Colonic mucosa (tissue), 4 donors: ENCODE measurements around the gene GTF2H2C. TPM values are rescaled to one million over a fixed set of nuclear protein-coding genes. Genes with fewer than 3 reads are reported as not detected.
"Not testable (repeated sequence)": the region's sequence is repeated elsewhere in the genome, so short reads cannot be mapped to it uniquely, and the experiment has no call there.

Experiments used
- DNase-seq: peaks from one replicate; pipeline ENCODE4 v3.0.0-alpha.2; 2020
- H3K27ac ChIP-seq: fragments of 200-600 bp; one replicate; pipeline ENCODE4 v1.8.0; 2021
- H3K27me3 ChIP-seq: fragments of 200-600 bp; one replicate; pipeline ENCODE4 v1.8.0; 2021
- H3K36me3 ChIP-seq: fragments of 200-600 bp; one replicate; pipeline ENCODE4 v1.8.0; 2021
- H3K4me1 ChIP-seq: fragments of 200-600 bp; one replicate; pipeline ENCODE4 v1.8.0; 2021; ENCODE audit warnings: mild to moderate bottlenecking
- H3K4me3 ChIP-seq: fragments of 200-600 bp; one replicate; pipeline ENCODE4 v1.8.0; 2021
- H3K9ac ChIP-seq, 2 donors: one replicate each; pipeline ENCODE4 v1.7.0; 2013; ENCODE audit warnings: control low read depth in 2 of 2, low read depth in 2 of 2, low read length in 2 of 2
- H3K9me3 ChIP-seq: fragments of 200-600 bp; one replicate; pipeline ENCODE4 v1.8.0; 2021
- intact Hi-C: fragments of 100-400 bp; cut with DNase I; formaldehyde crosslinking; loops from one replicate; pipeline ENCODE4 v1.14.1; 2022
- total RNA-seq, 2 donors: library from RNA; stranded (reverse); fragmentation: NEBNext Ultra II Directional in 1 of 2; extraction: Animal tissue kit (Norgen Biotek cat#: 25700) in 1 of 2; gene quantifications; one replicate each; pipeline ENCODE4 v1.2.1, GENCODE V29; 2021
- donor health status: healthy.
- donor health status: DM: no; HTN: no; CAD: no.
- donor health status: DM: no; HTN: no; CAD: no.

GTF2H2C gene
- total RNA-seq, 2 donors from 2014 or later, result 16.0 to 20.2 TPM

DNA sequence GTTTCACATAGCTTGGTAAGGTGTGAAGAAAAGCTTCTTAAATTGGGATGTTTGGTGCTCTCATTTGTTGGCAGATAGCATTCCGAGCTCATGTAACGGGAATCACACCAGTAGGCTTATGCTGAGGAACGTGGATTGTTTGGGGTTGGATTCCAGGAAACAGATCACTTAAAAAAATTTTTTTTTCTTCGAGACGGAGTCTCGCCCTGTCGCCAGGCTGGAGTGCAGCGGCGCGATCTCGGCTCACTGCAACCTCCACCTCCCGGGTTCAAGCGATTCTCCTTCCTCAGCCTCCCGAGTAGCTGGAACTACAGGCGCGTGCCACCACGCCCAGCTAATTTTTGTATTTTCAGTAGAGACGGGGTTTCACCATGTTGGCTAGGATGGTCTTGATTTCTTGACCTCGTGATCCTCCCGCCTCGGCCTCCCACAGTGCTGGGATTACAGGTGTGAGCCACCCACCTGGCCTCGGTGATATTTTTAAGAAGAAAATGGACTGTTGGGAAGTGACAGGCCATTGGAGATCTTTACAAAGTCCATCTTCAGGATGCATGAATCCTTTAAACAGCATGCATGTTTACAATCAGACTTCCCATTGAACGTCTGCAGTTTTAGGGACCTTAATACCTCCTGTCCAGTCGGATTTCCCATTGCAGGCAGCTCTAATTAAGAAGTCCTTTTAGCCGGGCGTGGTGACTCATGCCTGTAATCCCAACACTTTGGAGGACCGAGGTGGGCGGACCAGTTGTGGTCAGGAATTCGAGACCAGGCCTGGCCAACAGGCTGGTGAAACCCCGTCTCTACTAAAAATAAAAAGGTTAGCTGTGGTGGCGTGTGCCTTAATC lies 818 bp downstream of the GTF2H2C start:
- H3K9ac ChIP-seq, result peak overlapping the region in 1 of 2 donors; percentile 24
- DNase-seq, H3K27ac ChIP-seq: not testable (repeated sequence)

DNA sequence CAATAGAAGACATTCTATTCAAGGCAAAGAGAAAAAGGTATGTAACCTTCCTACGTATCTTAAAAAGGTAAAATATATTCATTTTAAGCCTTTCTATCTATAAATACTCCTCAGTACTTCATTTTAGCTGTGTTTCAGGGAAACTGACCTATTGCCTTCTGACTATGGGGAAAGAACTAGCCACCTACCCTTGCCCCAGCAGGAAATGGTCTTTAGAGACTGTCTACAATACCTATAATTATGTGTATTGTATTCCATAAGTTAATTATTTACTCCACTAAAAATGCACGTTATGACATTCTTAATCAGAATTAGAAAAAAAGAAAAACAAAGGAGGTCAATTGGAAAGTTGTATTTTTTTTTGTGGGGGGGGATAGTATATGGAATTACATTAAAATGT lies 6.2 kb downstream of the GTF2H2C start:
- H3K4me1 ChIP-seq, H3K9me3 ChIP-seq, intact Hi-C loops, DNase-seq, H3K36me3 ChIP-seq, H3K9ac ChIP-seq, H3K27ac ChIP-seq, H3K27me3 ChIP-seq, H3K4me3 ChIP-seq: not testable (repeated sequence)

More for the DNA sequence above, 818 bp downstream of the GTF2H2C start:
- H3K27me3 ChIP-seq, intact Hi-C loops, H3K9me3 ChIP-seq, H3K36me3 ChIP-seq, H3K4me1 ChIP-seq: not testable (repeated sequence)
- H3K4me3 ChIP-seq, result peak overlapping the region; percentile 13

DNA sequence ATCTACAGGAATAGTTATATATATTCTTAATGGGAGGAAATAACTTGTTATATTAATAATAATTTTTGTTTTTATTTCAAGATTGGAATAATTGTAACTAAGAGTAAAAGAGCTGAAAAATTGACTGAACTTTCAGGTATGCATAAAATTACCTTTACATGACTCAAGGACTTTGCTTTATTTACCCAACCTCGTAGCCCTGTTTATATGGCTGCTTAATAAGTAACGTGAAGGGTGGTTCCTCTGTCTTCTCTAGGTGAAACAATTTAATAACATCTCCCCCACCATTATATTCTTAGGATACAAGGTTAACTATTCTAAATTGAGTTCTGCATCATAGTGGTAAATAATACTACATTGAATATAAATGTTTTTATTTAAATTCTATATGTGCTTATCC lies 8.1 kb downstream of the GTF2H2C start:
- not testable (repeated sequence) for DNase-seq

DNA sequence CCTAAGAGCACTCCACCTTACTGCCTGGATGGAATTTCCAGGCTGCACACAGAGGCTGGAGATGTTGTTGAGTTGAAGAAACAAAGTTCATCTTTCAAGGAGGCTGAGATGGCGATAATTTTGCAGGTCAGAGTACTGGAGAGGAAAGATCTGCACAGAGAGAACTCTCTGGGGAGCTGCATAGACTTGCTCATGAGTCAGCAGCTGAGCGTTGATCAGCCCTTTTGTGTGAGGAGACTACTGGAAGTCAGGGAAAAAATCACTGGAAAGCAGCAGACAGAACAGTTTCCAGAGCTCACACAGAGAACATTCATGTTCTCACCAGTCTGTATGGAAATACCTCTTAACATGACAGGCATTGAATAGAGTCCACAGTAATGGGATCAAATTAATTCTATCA lies 23.4 kb downstream of the GTF2H2C start:
- H3K36me3 ChIP-seq, H3K4me3 ChIP-seq, H3K9ac ChIP-seq, DNase-seq, intact Hi-C loops, H3K9me3 ChIP-seq, H3K4me1 ChIP-seq, H3K27me3 ChIP-seq, H3K27ac ChIP-seq: not testable (repeated sequence)

More for the DNA sequence above, 8.1 kb downstream of the GTF2H2C start:
- intact Hi-C loops, H3K4me3 ChIP-seq, H3K27me3 ChIP-seq, H3K9me3 ChIP-seq, H3K9ac ChIP-seq, H3K4me1 ChIP-seq, H3K36me3 ChIP-seq, H3K27ac ChIP-seq: not testable (repeated sequence)

DNA sequence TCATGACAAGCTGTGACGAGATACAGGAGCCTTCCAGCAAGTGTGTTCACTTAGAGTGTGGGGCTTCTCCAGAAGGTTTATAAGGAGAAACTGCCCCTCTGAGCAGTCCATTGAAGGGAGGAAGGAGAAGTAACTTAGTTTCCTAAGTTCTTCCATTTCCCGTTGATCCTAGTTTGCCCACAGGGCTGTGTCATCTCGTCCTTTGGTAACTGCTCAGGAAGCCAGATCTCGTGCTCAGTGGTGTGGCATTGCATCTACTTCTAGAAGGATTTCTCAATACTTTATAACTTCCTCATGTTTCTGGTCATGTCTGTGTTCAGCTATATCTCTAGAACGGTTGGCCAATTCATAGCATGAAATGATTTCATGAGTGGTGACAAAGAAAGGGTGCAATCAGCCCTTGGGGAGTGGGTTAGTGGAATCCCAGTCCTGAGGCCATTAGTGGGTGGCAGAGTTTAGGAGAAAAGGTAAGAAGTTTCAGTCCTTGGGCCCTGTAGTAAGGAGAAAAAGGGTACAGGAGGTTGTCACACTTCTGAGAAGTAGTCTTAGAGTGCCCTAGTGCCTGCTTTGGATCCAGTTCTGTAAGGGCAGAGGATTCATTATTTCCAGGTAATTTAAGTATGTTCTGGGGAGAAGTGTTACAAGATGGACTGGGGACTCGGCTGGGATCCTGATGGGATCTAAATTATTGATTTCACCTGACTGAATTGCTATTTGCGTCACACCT lies 36.3 kb downstream of the GTF2H2C start:
- not testable (repeated sequence) for DNase-seq, H3K27me3 ChIP-seq

DNA sequence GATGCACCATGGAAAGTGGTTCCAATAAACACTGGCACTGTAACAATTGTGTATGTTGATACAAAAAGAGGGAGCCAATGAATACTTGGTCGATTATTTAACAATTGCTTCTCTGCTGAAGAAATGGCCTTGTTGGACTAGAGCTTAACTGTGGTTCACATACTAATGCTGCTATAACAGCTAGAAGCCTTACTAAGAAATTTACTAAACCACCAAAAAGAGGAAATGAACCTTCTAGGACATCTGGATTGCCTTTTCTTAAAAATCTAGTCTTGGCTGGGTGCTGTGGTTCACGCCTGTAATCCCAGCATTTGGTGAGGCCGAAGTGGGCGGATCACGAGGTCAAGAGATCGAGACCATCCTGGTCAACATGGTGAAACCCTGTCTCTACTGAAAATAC lies 42.0 kb downstream of the GTF2H2C start:
- H3K9me3 ChIP-seq, H3K36me3 ChIP-seq, intact Hi-C loops, H3K27ac ChIP-seq, H3K4me1 ChIP-seq, H3K4me3 ChIP-seq, DNase-seq, H3K9ac ChIP-seq, H3K27me3 ChIP-seq: not testable (repeated sequence)

More for the DNA sequence above, 36.3 kb downstream of the GTF2H2C start:
- H3K27ac ChIP-seq, H3K9me3 ChIP-seq, H3K4me3 ChIP-seq, H3K9ac ChIP-seq, H3K36me3 ChIP-seq, intact Hi-C loops, H3K4me1 ChIP-seq: not testable (repeated sequence)

DNA sequence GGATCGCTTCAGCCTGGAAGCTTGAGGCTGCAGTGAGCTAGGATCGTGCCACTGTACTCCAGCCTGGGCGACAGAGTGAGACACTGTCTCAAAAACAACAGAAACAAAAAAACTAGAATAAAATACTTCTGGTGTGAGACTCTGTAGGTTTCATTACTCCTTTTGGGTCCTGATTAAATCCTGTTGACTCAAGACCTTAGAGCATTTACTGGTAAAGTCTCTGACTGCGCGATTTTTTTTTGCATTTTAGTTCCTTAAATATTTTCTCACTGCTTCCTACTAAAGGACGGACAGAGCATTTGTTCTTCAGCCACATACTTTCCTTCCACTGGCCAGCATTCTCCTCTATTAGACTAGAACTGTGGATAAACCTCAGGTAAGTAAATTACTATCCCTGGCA lies 46.8 kb downstream of the GTF2H2C start:
- intact Hi-C loops, H3K9ac ChIP-seq, H3K9me3 ChIP-seq, H3K4me1 ChIP-seq, H3K4me3 ChIP-seq, H3K36me3 ChIP-seq, H3K27me3 ChIP-seq, DNase-seq, H3K27ac ChIP-seq: not testable (repeated sequence)

DNA sequence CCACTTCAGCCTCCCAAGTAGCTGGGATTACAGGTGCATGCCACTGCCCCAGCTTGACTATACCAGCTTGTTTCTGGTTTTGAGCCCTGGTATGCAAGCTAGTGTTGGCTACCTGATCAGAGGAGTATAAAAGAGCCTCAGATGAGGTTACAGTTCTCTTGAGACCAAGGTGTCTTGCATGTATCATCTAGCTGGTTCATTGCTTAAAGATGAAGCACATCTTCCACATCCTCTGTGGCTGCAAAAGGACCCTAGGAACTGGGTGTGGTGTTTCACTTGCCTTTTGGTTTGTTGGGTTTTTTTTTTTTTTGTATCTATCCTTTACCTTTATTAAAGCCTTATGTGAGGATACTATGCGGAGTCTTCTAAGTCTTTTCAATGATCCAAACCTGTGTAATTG lies 47.8 kb downstream of the GTF2H2C start:
- H3K4me3 ChIP-seq, H3K36me3 ChIP-seq, H3K4me1 ChIP-seq, H3K9ac ChIP-seq, intact Hi-C loops, H3K9me3 ChIP-seq, H3K27ac ChIP-seq, H3K27me3 ChIP-seq, DNase-seq: not testable (repeated sequence)

DNA sequence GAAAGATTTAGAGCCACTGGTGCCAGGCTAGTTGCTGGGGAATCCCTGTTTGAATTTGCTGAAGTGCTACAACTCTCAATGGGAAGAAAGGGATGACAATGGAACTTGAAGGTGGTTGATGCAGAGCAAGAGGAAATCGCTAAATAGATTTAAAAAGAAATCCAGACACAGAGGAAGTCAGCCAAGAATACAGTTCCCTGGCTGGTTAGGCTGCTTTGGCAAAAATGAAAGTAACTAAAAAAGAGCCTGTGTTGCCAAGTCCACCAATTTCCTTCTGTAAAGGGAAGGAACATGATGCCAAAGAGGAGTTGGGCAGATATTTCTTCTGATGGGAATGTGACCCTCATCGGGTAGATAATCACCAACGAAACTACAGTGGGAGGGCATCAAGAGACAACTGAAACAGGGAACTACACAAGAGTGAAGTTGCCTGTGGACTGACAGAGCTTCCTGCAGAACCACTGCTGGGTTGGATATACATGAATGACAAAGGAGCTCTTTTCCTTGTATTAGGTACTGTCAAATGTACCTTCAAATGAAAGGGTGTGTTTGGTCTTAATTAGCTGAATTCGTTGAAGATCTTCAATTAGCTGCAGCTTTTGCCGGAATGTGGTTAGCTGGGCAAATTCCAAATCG lies 49.0 kb downstream of the GTF2H2C start:
- H3K27me3 ChIP-seq, H3K9ac ChIP-seq, H3K4me1 ChIP-seq, H3K4me3 ChIP-seq, DNase-seq, intact Hi-C loops, H3K9me3 ChIP-seq, H3K27ac ChIP-seq, H3K36me3 ChIP-seq: not testable (repeated sequence)

DNA sequence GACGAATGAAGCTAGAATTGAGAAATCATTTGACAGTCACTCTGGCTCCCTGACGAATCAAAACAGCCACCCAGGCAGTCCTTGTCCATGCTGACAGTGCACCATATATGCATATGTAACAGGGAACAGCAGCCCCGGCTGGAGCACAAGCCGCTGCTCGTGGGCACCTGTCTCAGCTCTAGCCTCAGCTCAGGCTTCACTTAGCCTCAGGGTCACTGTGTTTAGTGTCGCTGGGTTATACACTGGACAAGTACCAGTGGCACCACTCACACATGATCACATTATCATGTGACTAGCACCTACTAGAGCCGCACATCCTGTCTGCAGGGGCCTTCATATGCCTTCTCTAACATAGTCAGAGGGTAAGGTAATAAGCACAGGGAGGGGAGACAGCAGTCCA lies 54.9 kb downstream of the GTF2H2C start:
- H3K4me3 ChIP-seq, H3K9me3 ChIP-seq, intact Hi-C loops, H3K4me1 ChIP-seq, H3K36me3 ChIP-seq, H3K27ac ChIP-seq, H3K27me3 ChIP-seq, H3K9ac ChIP-seq, DNase-seq: not testable (repeated sequence)

DNA sequence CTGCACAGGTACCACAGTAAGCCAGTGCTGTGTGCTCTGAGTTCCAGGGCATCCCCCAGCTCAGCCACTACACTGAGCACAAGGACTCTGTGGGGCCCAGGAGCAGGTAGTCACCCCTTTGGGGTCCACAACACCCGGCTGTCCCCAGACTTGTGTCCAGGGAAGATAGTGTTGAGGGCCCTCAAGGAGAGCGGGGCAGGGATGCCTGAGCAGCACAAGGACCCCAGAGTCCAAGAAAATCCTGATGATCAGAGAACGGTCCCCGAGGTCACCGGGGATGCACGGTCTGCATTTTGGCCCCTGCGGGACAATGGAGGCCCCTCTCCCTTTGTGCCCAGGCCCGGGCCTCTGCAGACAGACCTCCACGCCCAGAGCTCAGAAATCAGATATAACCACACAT lies 71.9 kb downstream of the GTF2H2C start:
- H3K9me3 ChIP-seq, H3K27me3 ChIP-seq, H3K27ac ChIP-seq, H3K36me3 ChIP-seq, H3K4me1 ChIP-seq, intact Hi-C loops, H3K4me3 ChIP-seq, H3K9ac ChIP-seq, DNase-seq: not testable (repeated sequence)
